ENCODE measurements around the gene BPIFA1. TPM values are rescaled to one million over a fixed set of nuclear protein-coding genes. Genes with fewer than 3 reads are reported as not detected.

BPIFA1 gene
- total and polyA plus RNA-seq, 2 of the 8 experiments (the other 6 are each of a cell fraction or from before 2014, with no cell fraction given), result not detected

DNA sequence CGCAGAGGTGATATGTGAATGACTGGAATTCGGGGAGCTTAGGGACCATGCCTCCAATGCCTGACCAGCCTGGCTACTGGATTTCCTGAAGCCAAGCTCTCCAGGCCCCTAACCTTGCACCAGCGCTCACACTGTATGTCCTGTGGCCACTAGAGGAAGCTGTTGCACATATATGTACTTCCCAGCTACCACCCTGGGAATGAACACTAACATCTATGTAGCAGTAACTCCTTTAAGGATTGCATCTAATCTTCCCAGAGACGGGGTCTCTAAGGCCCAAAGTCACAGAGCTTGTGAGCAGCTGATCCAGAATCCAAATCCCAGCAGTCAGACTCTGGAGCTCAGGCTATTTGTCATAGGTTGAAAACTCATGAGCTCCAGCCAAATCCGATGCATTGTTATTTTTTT, 26.9 kb downstream of the BPIFA1 start (continued):
- TF ChIP-seq, protein P1, sequence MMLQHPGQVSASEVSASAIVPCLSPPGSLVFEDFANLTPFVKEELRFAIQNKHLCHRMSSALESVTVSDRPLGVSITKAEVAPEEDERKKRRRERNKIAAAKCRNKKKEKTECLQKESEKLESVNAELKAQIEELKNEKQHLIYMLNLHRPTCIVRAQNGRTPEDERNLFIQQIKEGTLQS (IDR thresholded peaks at IDR 0.05; ENCODE audit: insufficient read depth, low read depth, low read length), result no peak
- TF ChIP-seq KDM4A (IDR thresholded peaks at IDR 0.05; ENCODE audit: low read depth, low read length, severe bottlenecking), result no peak
- TF ChIP-seq TBP (IDR thresholded peaks at IDR 0.05; ENCODE audit: low read depth, low read length), result no peak
- no peak for TF ChIP-seq RBBP5 (IDR thresholded peaks at IDR 0.05; ENCODE audit: borderline replicate concordance, low read depth, low read length)
- TF ChIP-seq CREB1 (IDR thresholded peaks at IDR 0.05), result no peak
- no peak for TF ChIP-seq SIN3A (conservative IDR thresholded peaks at IDR 0.05 in 1 of 2, IDR thresholded peaks at IDR 0.05 in 1 of 2; ENCODE audit: low read depth in 1 of 2, low read length in 2 of 2)
- no peak for TF ChIP-seq SIRT6 (IDR thresholded peaks at IDR 0.05; ENCODE audit: low read length)
- no peak for TF ChIP-seq SAP30 (IDR thresholded peaks at IDR 0.05; ENCODE audit: insufficient read depth, insufficient replicate concordance, low read length)
- TF ChIP-seq ASH2L (IDR thresholded peaks at IDR 0.05; ENCODE audit: low read length), result no peak
- no peak for TF ChIP-seq HDAC6 (IDR thresholded peaks at IDR 0.05; ENCODE audit: low read depth, low read length)
- no peak for TF ChIP-seq KDM5A (IDR thresholded peaks at IDR 0.05; ENCODE audit: low read length)
- TF ChIP-seq, protein P2, sequence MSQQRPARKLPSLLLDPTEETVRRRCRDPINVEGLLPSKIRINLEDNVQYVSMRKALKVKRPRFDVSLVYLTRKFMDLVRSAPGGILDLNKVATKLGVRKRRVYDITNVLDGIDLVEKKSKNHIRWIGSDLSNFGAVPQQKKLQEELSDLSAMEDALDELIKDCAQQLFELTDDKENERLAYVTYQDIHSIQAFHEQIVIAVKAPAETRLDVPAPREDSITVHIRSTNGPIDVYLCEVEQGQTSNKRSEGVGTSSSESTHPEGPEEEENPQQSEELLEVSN (IDR thresholded peaks at IDR 0.05), result no peak
